IMR-90 (cell line): ENCODE measurements around the gene TFB1M. TPM values are rescaled to one million over a fixed set of nuclear protein-coding genes. Genes with fewer than 3 reads are reported as not detected.

ENCODE experiments used
- ATAC-seq: fragments of 200-7000 bp; cut with Tn5 transposase; 2 replicates; pipeline ENCODE4 v1.9.1; 2020; ENCODE audit warnings: low read depth, mild to moderate bottlenecking, moderate library complexity
- BruUV-seq: library from RNA; stranded (reverse); fragments of 400-500 nt; replicated peaks from 2 replicates; lab custom pipeline; 2021; lab: Mats Ljungman, UMichigan
- CTCF ChIA-PET: fragments of 300-600 bp; formaldehyde crosslinking; extraction: SDS; loops from one replicate; lab custom pipeline; 2021; ENCODE audit warnings: antibody characterized with exemption; lab: Yijun Ruan, JAX
- POLR2A ChIA-PET: fragments of 300-600 bp; sonication (Branson Sonifier 250); formaldehyde crosslinking; loops from one replicate; lab custom pipeline; 2022; ENCODE audit warnings: antibody characterized with exemption; ENCODE audit not compliant: unreplicated experiment; lab: Charles Lee
- DNase-seq: peaks from one replicate; pipeline ENCODE4 v3.0.0; 2013
- H2AFZ ChIP-seq: replicated peaks from 2 replicates; pipeline ENCODE3; 2013; ENCODE audit warnings: low read length, mild to moderate bottlenecking; ENCODE audit not compliant: poor library complexity
- H2AK5ac ChIP-seq: 2 replicates; pipeline ENCODE4 v1.6.1; 2013; ENCODE audit warnings: low read depth, low read length, inconsistent platforms
- H2AK9ac ChIP-seq: replicated peaks from 2 replicates; pipeline ENCODE3; 2013; ENCODE audit warnings: mild to moderate bottlenecking, low read depth, low read length, moderate library complexity; ENCODE audit not compliant: poor library complexity
- H2BK120ac ChIP-seq: 2 replicates; pipeline ENCODE4 v1.6.1; 2013; ENCODE audit warnings: low read depth, low read length, inconsistent platforms
- H2BK15ac ChIP-seq: 3 replicates; pipeline ENCODE4 v1.6.1; 2013; ENCODE audit warnings: low read depth, low read length, inconsistent platforms
- H2BK20ac ChIP-seq: 2 replicates; pipeline ENCODE4 v1.6.1; 2013; ENCODE audit warnings: low read depth, mild to moderate bottlenecking, inconsistent platforms, low read length, moderate library complexity
- H2BK5ac ChIP-seq: 2 replicates; pipeline ENCODE4 v1.6.1; 2013; ENCODE audit warnings: mild to moderate bottlenecking, low read depth, low read length, inconsistent platforms; ENCODE audit not compliant: poor library complexity, severe bottlenecking
- H3K14ac ChIP-seq: replicated peaks from 2 replicates; pipeline ENCODE4 v1.6.1; 2013; ENCODE audit warnings: low read depth, low read length, inconsistent platforms
- H3K18ac ChIP-seq: 2 replicates; pipeline ENCODE4 v1.6.1; 2013; ENCODE audit warnings: low read depth, low read length, control low read depth
- H3K23ac ChIP-seq: 2 replicates; pipeline ENCODE4 v1.6.1; 2013; ENCODE audit warnings: low read depth, low read length, inconsistent platforms
- H3K27ac ChIP-seq: 2 replicates; pipeline ENCODE4 v1.5.1; 2013; ENCODE audit warnings: mild to moderate bottlenecking, control low read depth, low read length; ENCODE audit not compliant: insufficient read depth
- H3K27me3 ChIP-seq: 2 replicates; pipeline ENCODE4 v1.6.1; 2013; ENCODE audit warnings: low read length; ENCODE audit not compliant: control insufficient read depth, insufficient read depth
- H3K36me3 ChIP-seq: 2 replicates; pipeline ENCODE4 v1.6.1; 2013; ENCODE audit warnings: low read length, mixed read lengths; ENCODE audit not compliant: control insufficient read depth, insufficient read depth
- H3K4ac ChIP-seq: 2 replicates; pipeline ENCODE4 v1.6.1; 2013; ENCODE audit warnings: low read depth, low read length, inconsistent platforms
- H3K4me1 ChIP-seq: 2 replicates; pipeline ENCODE4 v1.6.1; 2013; ENCODE audit warnings: low read length, mixed read lengths; ENCODE audit not compliant: control insufficient read depth, insufficient read depth
- H3K4me2 ChIP-seq: 2 replicates; pipeline ENCODE4 v1.6.1; 2013; ENCODE audit warnings: low read depth, mild to moderate bottlenecking, control low read depth, low read length, moderate library complexity
- H3K4me3 ChIP-seq: 2 replicates; pipeline ENCODE4 v1.5.1; 2013; ENCODE audit warnings: low read depth, mild to moderate bottlenecking, control low read depth, low read length, moderate library complexity; ENCODE audit not compliant: insufficient read depth
- H3K56ac ChIP-seq: 2 replicates; pipeline ENCODE4 v1.6.1; 2013; ENCODE audit warnings: low read length, inconsistent platforms; ENCODE audit not compliant: insufficient read depth; ENCODE audit errors: extremely low read depth
- H3K79me1 ChIP-seq, 2 experiments: 2 replicates each; pipeline ENCODE4 v1.6.1; 2013; ENCODE audit warnings: low read length in 2 of 2, inconsistent platforms in 1 of 2, low read depth in 1 of 2
- H3K9ac ChIP-seq: 2 replicates; pipeline ENCODE4 v1.6.1; 2013; ENCODE audit warnings: low read depth, low read length, control low read depth
- H3K9me1 ChIP-seq: 2 replicates; pipeline ENCODE4 v1.6.1; 2013; ENCODE audit warnings: low read length, inconsistent platforms; ENCODE audit not compliant: insufficient read depth
- H3K9me3 ChIP-seq: 2 replicates; pipeline ENCODE4 v1.6.1; 2013; ENCODE audit warnings: low read length; ENCODE audit not compliant: control insufficient read depth, insufficient read depth
- H4K20me1 ChIP-seq: 2 replicates; pipeline ENCODE4 v1.6.1; 2013; ENCODE audit warnings: low read length, inconsistent platforms; ENCODE audit not compliant: insufficient read depth
- H4K5ac ChIP-seq: 2 replicates; pipeline ENCODE4 v1.6.1; 2013; ENCODE audit warnings: mild to moderate bottlenecking, low read depth, low read length, control low read depth
- H4K8ac ChIP-seq, 2 experiments: 2 replicates each; pipeline ENCODE4 v1.6.1; 2013; ENCODE audit warnings: low read depth in 2 of 2, low read length in 2 of 2, control low read depth in 1 of 2, inconsistent platforms in 1 of 2
- H4K91ac ChIP-seq: 2 replicates; pipeline ENCODE4 v1.6.1; 2013; ENCODE audit warnings: low read depth, low read length, inconsistent platforms; ENCODE audit not compliant: insufficient read depth
- CHD1 ChIP-seq: IDR thresholded peaks from 2 replicates; pipeline ENCODE4 v1.6.1; 2012; ENCODE audit warnings: low read depth, low read length, improper control_type of control experiment
- CTCF ChIP-seq: conservative IDR thresholded peaks from 2 replicates; pipeline ENCODE4 v1.5.1; 2012; ENCODE audit warnings: mild to moderate bottlenecking, low read depth, low read length, improper control_type of control experiment
- ELK1 ChIP-seq: fragments of 150-350 bp; IDR thresholded peaks from 2 replicates; pipeline ENCODE4 v1.6.1; 2016; ENCODE audit warnings: low read depth, mild to moderate bottlenecking, low read length, moderate library complexity, borderline replicate concordance
- FOS ChIP-seq: fragments of 150-350 bp; IDR thresholded peaks from 2 replicates; pipeline ENCODE4 v1.6.1; 2016; ENCODE audit warnings: low read depth, low read length
- MAFK ChIP-seq: IDR thresholded peaks from 2 replicates; pipeline ENCODE4 v1.6.1; 2012; ENCODE audit warnings: low read depth, low read length, improper control_type of control experiment
- MAZ ChIP-seq: IDR thresholded peaks from 2 replicates; pipeline ENCODE4 v1.6.1; 2012; ENCODE audit warnings: low read depth, mild to moderate bottlenecking, low read length, improper control_type of control experiment, moderate library complexity, borderline replicate concordance
- MXI1 ChIP-seq: IDR thresholded peaks from 2 replicates; pipeline ENCODE4 v1.6.1; 2012; ENCODE audit warnings: low read depth, mild to moderate bottlenecking, low read length, moderate library complexity, borderline replicate concordance
- POLR2A ChIP-seq: IDR thresholded peaks from 2 replicates; pipeline ENCODE4 v1.6.1; 2012; ENCODE audit warnings: mild to moderate bottlenecking, low read depth, low read length
- RAD21 ChIP-seq: IDR thresholded peaks from 2 replicates; pipeline ENCODE4 v1.6.1; 2012; ENCODE audit warnings: low read length, improper control_type of control experiment
- RCOR1 ChIP-seq: IDR thresholded peaks from 2 replicates; pipeline ENCODE4 v1.6.1; 2012; ENCODE audit warnings: mild to moderate bottlenecking, low read length, improper control_type of control experiment; ENCODE audit not compliant: insufficient replicate concordance
- RFX5 ChIP-seq: IDR thresholded peaks from 2 replicates; pipeline ENCODE4 v1.8.0; 2012; ENCODE audit warnings: low read depth, mild to moderate bottlenecking, low read length, moderate library complexity
- SMC3 ChIP-seq: fragments of 150-350 bp; IDR thresholded peaks from 2 replicates; pipeline ENCODE4 v1.6.1; 2016; ENCODE audit warnings: low read depth, mild to moderate bottlenecking, antibody characterized with exemption, low read length, moderate library complexity
- USF2 ChIP-seq: fragments of 150-350 bp; IDR thresholded peaks from 2 replicates; pipeline ENCODE4 v1.6.1; 2017; ENCODE audit warnings: mild to moderate bottlenecking, antibody characterized with exemption, low read length, low read depth
- WGBS, 2 experiments: methylation state at CpG; one replicate each; pipeline versions ENCODE4 v1.1.5 to v1.1.7; 2013; ENCODE audit warnings: missing lambda C conversion rate in 2 of 2; ENCODE audit not compliant: insufficient read length in 1 of 2; ENCODE audit errors: extremely low coverage in 2 of 2; 5-methylcytosine and 5-hydroxymethylcytosine counted together
- dilution Hi-C: fragments of 300-500 bp; cut with HindIII; formaldehyde crosslinking; loops from one replicate; pipeline ENCODE4 v1.14.3; 2018; ENCODE audit warnings: low sequenced_read_pairs; ENCODE audit not compliant: unreplicated experiment
- in situ Hi-C: fragments of 300-500 bp; cut with MboI; formaldehyde crosslinking; loops from 3 replicates; pipeline ENCODE4 v1.14.3; 2019; ENCODE audit warnings: low sequenced_read_pairs, inconsistent platforms, mixed read lengths
- intact Hi-C: fragments of 100-400 bp; cut with micrococcal nuclease; formaldehyde crosslinking; loops from 2 replicates; pipeline ENCODE4 v1.10.0; 2022
- polyA plus RNA-seq, 3 experiments: library from polyadenylated mRNA; depleted of rRNA; stranded (reverse); fragments of >200 nt; gene quantifications; 2 replicates each; pipeline ENCODE4 v1.2.3, GENCODE V29; 2012; ENCODE audit warnings: low replicate concordance in 1 of 3
- total RNA-seq: library from RNA; depleted of rRNA; stranded (reverse); fragments of >200 nt; gene quantifications from 2 replicates; pipeline ENCODE4 v1.2.3, GENCODE V29; 2012

Gene TFB1M
- total and polyA plus RNA-seq, 2 of the 4 experiments (the other 2 are of a cell fraction) = 18.1 to 22.4 TPM

- no peak for TF ChIP-seq MAZ
- no peak for TF ChIP-seq POLR2A
- TF ChIP-seq CHD1 = no peak
These were observed 90.4 kb downstream of the TFB1M start (continued) for GRCh38 chr6:155223646-155224451.

- ChIA-PET CTCF (no interaction called here), POLR2A (no interaction called here)
- Histone ChIP-seq H2BK20ac (no peak overlapping the region), H4K91ac (no peak overlapping the region), H3K14ac (no peak overlapping the region), H3K27me3 (no peaks in the 10 kb centered on the region), H3K18ac (no peak overlapping the region), H2AFZ (no peak overlapping the region), H3K4ac (no peak overlapping the region), H4K20me1 (no peaks in the 10 kb centered on the region), H3K4me2 (no peak overlapping the region), H2BK15ac (no peak overlapping the region), H3K9ac (no peak overlapping the region), H3K56ac (no peak overlapping the region), H2AK5ac (no peak overlapping the region), H3K27ac (no peak overlapping the region), H4K8ac (no peak overlapping the region), H3K79me1 (no peaks in the 10 kb centered on the region), H3K23ac (no peak overlapping the region), H4K5ac (no peak overlapping the region), H2AK9ac (no peak overlapping the region), H3K36me3 (no peaks in the 10 kb centered on the region), H2BK5ac (no peak overlapping the region), H3K4me3 (no peak overlapping the region), H2BK120ac (no peak overlapping the region), H3K9me1 (peaks cover 5% of the 10 kb centered on the region; the same call in 1 of the 2 replicates), H3K4me1 (peaks cover 9% of the 10 kb centered on the region), H3K9me3 (peaks cover 2% of the 10 kb centered on the region; the same call in 1 of the 2 replicates)
- BruUV-seq = no TSS peak
- dilution Hi-C loops (no loop called here), intact Hi-C loops (no loop called here), in situ Hi-C loops (no loop called here)
- WGBS, 2 experiments = no CpG with 5 or more reads among the region's 4 CpGs
- no peak for DNase-seq
- ATAC-seq = no peak
- TF ChIP-seq MXI1 (no peak), RAD21 (no peak), CHD1 (no peak), RFX5 (no peak), POLR2A (no peak), USF2 (no peak), ELK1 (no peak), RCOR1 (no peak), MAFK (no peak), SMC3 (no peak), FOS (no peak), CTCF (no peak)
These were observed 91.8 kb downstream of the TFB1M start for GRCh38 chr6:155222506-155222905.
